AG04449 (cell line): ENCODE measurements around the gene SPACA7.

ENCODE experiments used
- CTCF ChIA-PET: fragments of 350-600 bp; formaldehyde crosslinking; extraction: SDS; loops from one replicate; lab custom pipeline; 2021; ENCODE audit warnings: antibody characterized with exemption; lab: Yijun Ruan, JAX
- POLR2A ChIA-PET: fragments of 400-600, 350-600 bp; formaldehyde crosslinking; extraction: SDS; loops from one replicate; lab custom pipeline; 2020; ENCODE audit warnings: antibody characterized with exemption, inconsistent platforms; lab: Yijun Ruan, JAX
- DNase-seq: peaks from one replicate; pipeline ENCODE4 v3.0.0-alpha.2; 2010; ENCODE audit warnings: low read depth, low spot score
- H3K4me3 ChIP-seq: 2 replicates; pipeline ENCODE4 v1.5.1; 2011; ENCODE audit warnings: low read depth, mild to moderate bottlenecking, control low read depth, low read length
- TF ChIP-seq, protein P1 (sequence below): IDR thresholded peaks from one replicate; pipeline ENCODE4 v1.5.1; 2011; ENCODE audit warnings: mild to moderate bottlenecking, moderate library complexity, low read length, control low read depth, inconsistent platforms; ENCODE audit not compliant: insufficient read depth; ENCODE audit errors: missing control alignments

SPACA7 gene

GRCh38 chr13:112342841-112343361 lies 33.3 kb upstream of the SPACA7 start:
- TF ChIP-seq, protein P1, sequence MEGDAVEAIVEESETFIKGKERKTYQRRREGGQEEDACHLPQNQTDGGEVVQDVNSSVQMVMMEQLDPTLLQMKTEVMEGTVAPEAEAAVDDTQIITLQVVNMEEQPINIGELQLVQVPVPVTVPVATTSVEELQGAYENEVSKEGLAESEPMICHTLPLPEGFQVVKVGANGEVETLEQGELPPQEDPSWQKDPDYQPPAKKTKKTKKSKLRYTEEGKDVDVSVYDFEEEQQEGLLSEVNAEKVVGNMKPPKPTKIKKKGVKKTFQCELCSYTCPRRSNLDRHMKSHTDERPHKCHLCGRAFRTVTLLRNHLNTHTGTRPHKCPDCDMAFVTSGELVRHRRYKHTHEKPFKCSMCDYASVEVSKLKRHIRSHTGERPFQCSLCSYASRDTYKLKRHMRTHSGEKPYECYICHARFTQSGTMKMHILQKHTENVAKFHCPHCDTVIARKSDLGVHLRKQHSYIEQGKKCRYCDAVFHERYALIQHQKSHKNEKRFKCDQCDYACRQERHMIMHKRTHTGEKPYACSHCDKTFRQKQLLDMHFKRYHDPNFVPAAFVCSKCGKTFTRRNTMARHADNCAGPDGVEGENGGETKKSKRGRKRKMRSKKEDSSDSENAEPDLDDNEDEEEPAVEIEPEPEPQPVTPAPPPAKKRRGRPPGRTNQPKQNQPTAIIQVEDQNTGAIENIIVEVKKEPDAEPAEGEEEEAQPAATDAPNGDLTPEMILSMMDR: no peak
- CTCF ChIA-PET: no interaction called here
- POLR2A ChIA-PET: no interaction called here
- DNase-seq: no peak
- H3K4me3 ChIP-seq: no peak overlapping the region

- DNase-seq: no peak
- no peak overlapping the region for H3K4me3 ChIP-seq
- ChIA-PET CTCF (no interaction called here), POLR2A (no interaction called here)
- TF ChIP-seq, protein P1: no peak
Observed at GRCh38 chr13:112343591-112343990, 32.6 kb upstream of the SPACA7 start.

GRCh38 chr13:112345826-112346172 lies 30.4 kb upstream of the SPACA7 start:
- CTCF ChIA-PET: no interaction called here
- POLR2A ChIA-PET: no interaction called here

GRCh38 chr13:112346173-112346898 lies 29.8 kb upstream of the SPACA7 start:
- no peak overlapping the region for H3K4me3 ChIP-seq
- TF ChIP-seq, protein P1: no peak
- POLR2A ChIA-PET: no interaction called here
- no peak for DNase-seq
- CTCF ChIA-PET: no interaction called here

More at GRCh38 chr13:112345826-112346172, 30.4 kb upstream of the SPACA7 start:
- DNase-seq: no peak
- TF ChIP-seq, protein P1: no peak
- no peak overlapping the region for H3K4me3 ChIP-seq

GRCh38 chr13:112346899-112347229 lies 29.3 kb upstream of the SPACA7 start:
- POLR2A ChIA-PET: no interaction called here
- DNase-seq: no peak

DNA sequence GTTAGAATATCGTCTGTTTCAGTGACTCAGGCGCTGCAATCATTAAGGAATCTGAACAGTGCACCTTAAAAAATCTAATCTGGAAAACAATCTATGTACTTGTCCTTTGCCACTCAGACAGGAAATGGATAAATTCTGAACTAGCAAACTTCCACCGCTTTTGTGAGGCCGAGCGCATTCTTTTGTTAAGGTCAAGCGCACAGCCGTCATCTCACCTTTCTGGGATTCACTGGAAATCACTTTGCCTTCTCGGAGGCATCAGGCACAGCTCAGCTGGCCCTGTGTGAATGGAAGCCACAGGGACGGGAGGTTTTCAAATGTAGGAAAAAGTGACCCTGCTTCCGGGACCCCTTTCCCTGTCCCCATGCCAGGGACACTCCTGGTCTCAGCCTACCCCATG lies 28.2 kb upstream of the SPACA7 start:
- no peak for DNase-seq
- CTCF ChIA-PET: no interaction called here
- POLR2A ChIA-PET: no interaction called here
- H3K4me3 ChIP-seq: no peak overlapping the region
- TF ChIP-seq, protein P1: no peak

More at GRCh38 chr13:112346899-112347229, 29.3 kb upstream of the SPACA7 start:
- CTCF ChIA-PET: no interaction called here
- H3K4me3 ChIP-seq: no peak overlapping the region
- TF ChIP-seq, protein P1: no peak
